ENCODE data around the gene DOC2B.

DNA sequence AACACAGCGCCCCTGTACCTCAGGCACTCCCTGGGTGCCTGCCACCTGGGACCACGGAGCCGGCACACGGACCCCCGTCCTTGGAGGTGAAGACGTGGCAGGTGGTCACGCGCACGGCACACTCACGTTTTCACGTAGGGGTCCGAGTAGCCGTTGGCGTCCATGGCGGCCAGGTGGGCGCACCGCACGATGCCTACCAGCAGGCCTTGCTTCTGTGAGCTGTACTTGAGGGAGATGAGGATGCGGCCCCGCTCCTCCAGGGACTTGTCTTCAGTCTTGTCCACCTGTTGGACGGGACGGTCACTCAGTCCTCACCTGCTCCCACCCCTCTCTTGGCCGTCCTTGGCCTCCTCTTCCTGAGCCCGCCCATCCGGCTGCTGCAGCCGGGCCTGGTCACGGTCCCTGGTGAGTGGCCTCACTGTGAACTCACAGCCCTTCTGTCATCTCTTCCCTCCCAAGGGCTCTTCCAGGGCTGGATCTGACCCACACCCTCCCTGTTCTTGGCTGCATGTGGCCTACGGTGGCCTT lies 25.3 kb downstream of the DOC2B start:
- TF ChIP-seq, protein P1, sequence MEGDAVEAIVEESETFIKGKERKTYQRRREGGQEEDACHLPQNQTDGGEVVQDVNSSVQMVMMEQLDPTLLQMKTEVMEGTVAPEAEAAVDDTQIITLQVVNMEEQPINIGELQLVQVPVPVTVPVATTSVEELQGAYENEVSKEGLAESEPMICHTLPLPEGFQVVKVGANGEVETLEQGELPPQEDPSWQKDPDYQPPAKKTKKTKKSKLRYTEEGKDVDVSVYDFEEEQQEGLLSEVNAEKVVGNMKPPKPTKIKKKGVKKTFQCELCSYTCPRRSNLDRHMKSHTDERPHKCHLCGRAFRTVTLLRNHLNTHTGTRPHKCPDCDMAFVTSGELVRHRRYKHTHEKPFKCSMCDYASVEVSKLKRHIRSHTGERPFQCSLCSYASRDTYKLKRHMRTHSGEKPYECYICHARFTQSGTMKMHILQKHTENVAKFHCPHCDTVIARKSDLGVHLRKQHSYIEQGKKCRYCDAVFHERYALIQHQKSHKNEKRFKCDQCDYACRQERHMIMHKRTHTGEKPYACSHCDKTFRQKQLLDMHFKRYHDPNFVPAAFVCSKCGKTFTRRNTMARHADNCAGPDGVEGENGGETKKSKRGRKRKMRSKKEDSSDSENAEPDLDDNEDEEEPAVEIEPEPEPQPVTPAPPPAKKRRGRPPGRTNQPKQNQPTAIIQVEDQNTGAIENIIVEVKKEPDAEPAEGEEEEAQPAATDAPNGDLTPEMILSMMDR (IDR thresholded peaks at IDR 0.05), result no peak
- TF ChIP-seq POLR2A (IDR thresholded peaks at IDR 0.05), result no peak
- no peak for TF ChIP-seq POLR2AphosphoS5 (IDR thresholded peaks at IDR 0.05)

Data from gastroesophageal sphincter (tissue), 3 donors.